Inflammatory macrophage (primary cell): ENCODE measurements around the gene BCAS3.
"Not testable (repeated sequence)": the region's sequence is repeated elsewhere in the genome, so short reads cannot be mapped to it uniquely, and the experiment has no call there.

Source experiments
- DNase-seq, 2 donors: peaks; one replicate each; pipeline ENCODE4 v3.0.0-alpha.2; 2020 to 2022

Gene BCAS3

DNA sequence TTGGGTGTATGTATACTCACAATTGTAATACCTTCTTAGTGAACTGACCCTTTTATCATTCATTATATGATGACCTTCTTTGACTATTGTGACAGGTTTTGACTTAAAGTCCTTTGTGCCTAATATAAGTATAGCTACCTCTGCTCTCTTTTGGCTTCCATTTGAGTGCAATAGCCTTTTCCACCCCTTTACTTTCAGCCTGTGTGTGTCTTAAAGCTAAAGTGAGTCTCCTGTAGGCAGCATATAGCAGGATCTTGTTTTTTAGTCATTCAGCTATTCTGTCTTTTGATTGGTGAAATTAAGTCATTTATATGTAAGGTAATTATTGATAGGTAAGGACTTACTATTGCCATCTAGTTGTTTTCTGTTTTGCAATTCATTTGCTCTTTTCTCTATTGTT lies 758.6 kb downstream of the BCAS3 start:
- no peak for DNase-seq

- DNase-seq = no peak
Observed at GRCh38 chr17:61436995-61437704, 759.5 kb downstream of the BCAS3 start.

DNA sequence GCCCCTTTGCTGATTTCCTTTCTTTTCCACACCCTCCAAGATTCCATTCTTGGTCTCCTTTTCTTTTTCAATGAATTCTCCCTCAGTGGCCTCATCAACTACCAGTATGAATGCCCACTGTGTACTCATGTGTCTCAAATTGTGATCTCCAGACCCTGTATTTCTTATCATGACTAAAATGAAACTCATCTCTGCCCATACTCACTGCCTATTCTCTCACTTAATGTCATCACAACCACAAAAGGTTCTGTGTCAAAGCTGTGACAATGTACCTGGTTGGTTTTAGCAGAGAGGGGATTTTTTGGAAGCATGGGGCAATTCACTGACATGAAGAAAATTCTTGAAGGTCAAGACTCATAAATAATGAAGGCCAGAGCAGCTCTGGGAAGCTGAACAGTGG lies 763.0 kb downstream of the BCAS3 start:
- no peak for DNase-seq

DNA sequence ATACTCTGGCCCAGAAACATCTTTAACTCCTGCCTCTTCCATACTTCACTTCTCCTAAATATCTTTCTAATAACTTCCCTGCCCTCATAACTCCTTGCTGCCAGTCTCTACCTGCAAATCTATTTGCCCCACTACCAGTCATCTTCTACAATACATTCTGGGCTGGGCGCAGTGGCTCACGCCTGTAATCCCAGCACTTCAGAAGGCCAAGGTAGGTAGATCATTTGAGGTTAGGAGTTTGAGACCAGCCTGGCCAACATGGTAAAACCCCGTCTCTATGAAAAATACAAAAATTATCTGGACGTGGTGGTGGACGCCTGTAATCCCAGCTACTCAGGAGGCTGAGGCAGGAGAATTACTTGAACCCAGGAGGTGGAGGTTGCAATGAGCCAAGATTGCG lies 763.9 kb downstream of the BCAS3 start:
- not testable (repeated sequence) for DNase-seq

GRCh38 chr17:61442136-61442775 lies 764.6 kb downstream of the BCAS3 start:
- no peak for DNase-seq
